ENCODE data around the gene SYDE1. TPM values are rescaled to one million over a fixed set of nuclear protein-coding genes. Genes with fewer than 3 reads are reported as not detected.

SYDE1 gene
- total RNA-seq, 2 experiments from 2014 or later: 0.22 TPM; not detected in 1

- no peaks in the 10 kb centered on the region for H3K27me3 ChIP-seq (ENCODE audit: control insufficient read depth in 1 of 2, insufficient read depth in 2 of 2, low read length in 2 of 2)
Observed at GRCh38 chr19:15141143-15141542, 33.9 kb downstream of the SYDE1 start.

DNA sequence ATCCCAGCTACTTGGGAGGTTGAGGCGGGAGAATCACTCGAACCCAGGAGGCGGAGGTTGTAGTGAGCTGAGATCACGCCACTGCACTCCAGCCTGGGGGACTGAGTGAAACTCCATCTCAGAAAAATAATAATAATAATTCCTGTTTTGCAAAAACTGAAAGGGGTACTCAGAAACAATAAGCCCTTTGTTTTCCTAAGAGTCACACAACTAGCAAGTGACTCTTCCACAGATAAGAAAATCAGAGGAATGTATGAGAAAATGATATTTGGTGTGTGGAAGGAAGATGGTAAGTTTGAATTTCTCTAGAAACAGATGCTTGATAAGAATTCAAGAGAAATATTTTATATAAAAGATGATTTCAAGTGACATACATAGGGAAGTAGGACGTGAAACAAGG is 35.1 kb downstream of the SYDE1 start:
- TF ChIP-seq, protein P1, sequence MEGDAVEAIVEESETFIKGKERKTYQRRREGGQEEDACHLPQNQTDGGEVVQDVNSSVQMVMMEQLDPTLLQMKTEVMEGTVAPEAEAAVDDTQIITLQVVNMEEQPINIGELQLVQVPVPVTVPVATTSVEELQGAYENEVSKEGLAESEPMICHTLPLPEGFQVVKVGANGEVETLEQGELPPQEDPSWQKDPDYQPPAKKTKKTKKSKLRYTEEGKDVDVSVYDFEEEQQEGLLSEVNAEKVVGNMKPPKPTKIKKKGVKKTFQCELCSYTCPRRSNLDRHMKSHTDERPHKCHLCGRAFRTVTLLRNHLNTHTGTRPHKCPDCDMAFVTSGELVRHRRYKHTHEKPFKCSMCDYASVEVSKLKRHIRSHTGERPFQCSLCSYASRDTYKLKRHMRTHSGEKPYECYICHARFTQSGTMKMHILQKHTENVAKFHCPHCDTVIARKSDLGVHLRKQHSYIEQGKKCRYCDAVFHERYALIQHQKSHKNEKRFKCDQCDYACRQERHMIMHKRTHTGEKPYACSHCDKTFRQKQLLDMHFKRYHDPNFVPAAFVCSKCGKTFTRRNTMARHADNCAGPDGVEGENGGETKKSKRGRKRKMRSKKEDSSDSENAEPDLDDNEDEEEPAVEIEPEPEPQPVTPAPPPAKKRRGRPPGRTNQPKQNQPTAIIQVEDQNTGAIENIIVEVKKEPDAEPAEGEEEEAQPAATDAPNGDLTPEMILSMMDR (IDR thresholded peaks at IDR 0.05): no peak
- Mint-ChIP-seq H3K9me3 (no peaks in the 10 kb centered on the region), H3K27me3 (no peaks in the 10 kb centered on the region), H3K36me3 (ENCODE audit: low read depth) (no peaks in the 10 kb centered on the region), H3K27ac (no peak overlapping the region), H3K4me3 (no peak overlapping the region), H3K4me1 (ENCODE audit: low read depth) (peaks cover 13% of the 10 kb centered on the region)
- ChIA-PET CTCF (no interaction called here), POLR2A (interaction anchor here (0.6 kb wide), 1 partner anchor 19 kb away, joined by 3 read pairs; no protein-coding TSS in a partner anchor)
- Histone ChIP-seq H3K36me3 (ENCODE audit: insufficient read depth, low read length) (no peaks in the 10 kb centered on the region), H3K9me3 (ENCODE audit: control insufficient read depth in 1 of 2, insufficient read depth in 1 of 2, low read length in 2 of 2) (peaks cover 0 to 3% of the 10 kb centered on the region in 2 experiments), H3K27ac (ENCODE audit: low read depth in 1 of 2, low read length in 2 of 2) (no peak overlapping the region), H3K27me3 (ENCODE audit: control insufficient read depth in 1 of 2, insufficient read depth in 2 of 2, low read length in 2 of 2) (no peaks in the 10 kb centered on the region), H3K4me1 (ENCODE audit: insufficient read depth, low read length) (no peaks in the 10 kb centered on the region), H3K4me3 (ENCODE audit: low read length) (no peak overlapping the region)
- intact Hi-C loops (cut with DNase I, micrococcal nuclease): no loop called here
- ATAC-seq (ENCODE audit: poor library complexity) (no peak), DNase-seq (no peak)

More at GRCh38 chr19:15141143-15141542, 33.9 kb downstream of the SYDE1 start:
- Mint-ChIP-seq H3K36me3 (ENCODE audit: low read depth) (no peaks in the 10 kb centered on the region), H3K27ac (no peak overlapping the region), H3K9me3 (no peaks in the 10 kb centered on the region), H3K4me1 (ENCODE audit: low read depth) (peaks cover 2% of the 10 kb centered on the region), H3K27me3 (no peaks in the 10 kb centered on the region), H3K4me3 (no peak overlapping the region)
- no peaks in the 10 kb centered on the region for H3K4me1 ChIP-seq (ENCODE audit: insufficient read depth, low read length)
- H3K9me3 ChIP-seq (ENCODE audit: control insufficient read depth in 1 of 2, insufficient read depth in 1 of 2, low read length in 2 of 2): peaks cover 0 to 3% of the 10 kb centered on the region in 2 experiments
- CTCF ChIA-PET: no interaction called here
- POLR2A ChIA-PET: no interaction called here
- ATAC-seq (ENCODE audit: poor library complexity): no peak
- intact Hi-C loops (cut with DNase I, micrococcal nuclease): no loop called here
- H3K36me3 ChIP-seq (ENCODE audit: insufficient read depth, low read length): no peaks in the 10 kb centered on the region
- TF ChIP-seq, protein P1 (IDR thresholded peaks at IDR 0.05): no peak
- DNase-seq: no peak
- H3K27ac ChIP-seq (ENCODE audit: low read depth in 1 of 2, low read length in 2 of 2): no peak overlapping the region
- H3K4me3 ChIP-seq (ENCODE audit: low read length): no peak overlapping the region

- Mint-ChIP-seq H3K36me3 (ENCODE audit: low read depth) (no peaks in the 10 kb centered on the region), H3K27me3 (no peaks in the 10 kb centered on the region), H3K4me1 (ENCODE audit: low read depth) (peaks cover 21% of the 10 kb centered on the region), H3K27ac (no peak overlapping the region), H3K9me3 (no peaks in the 10 kb centered on the region), H3K4me3 (no peak overlapping the region)
- Histone ChIP-seq H3K4me1 (ENCODE audit: insufficient read depth, low read length) (peaks cover 4% of the 10 kb centered on the region), H3K36me3 (ENCODE audit: insufficient read depth, low read length) (no peaks in the 10 kb centered on the region), H3K4me3 (ENCODE audit: low read length) (no peak overlapping the region), H3K9me3 (ENCODE audit: control insufficient read depth in 1 of 2, insufficient read depth in 1 of 2, low read length in 2 of 2) (peaks cover 0 to 3% of the 10 kb centered on the region in 2 experiments), H3K27me3 (ENCODE audit: control insufficient read depth in 1 of 2, insufficient read depth in 2 of 2, low read length in 2 of 2) (no peaks in the 10 kb centered on the region), H3K27ac (ENCODE audit: low read depth in 1 of 2, low read length in 2 of 2) (no peak overlapping the region)
- intact Hi-C loops (cut with DNase I, micrococcal nuclease): no loop called here
- ChIA-PET POLR2A (interaction anchor here (0.8 kb wide), 1 partner anchor 160 kb away, joined by 3 read pairs; no protein-coding TSS in a partner anchor), CTCF (no interaction called here)
- DNase-seq (no peak), ATAC-seq (ENCODE audit: poor library complexity) (no peak)
- TF ChIP-seq, protein P1 (IDR thresholded peaks at IDR 0.05): no peak
Observed at GRCh38 chr19:15144046-15144646, 36.9 kb downstream of the SYDE1 start.

Measured in CD4-positive, alpha-beta T cell (primary cell).